Type B pancreatic cell (in vitro differentiated cells): Measurements from ENCODE around the gene VPS33A. TPM values are rescaled to one million over a fixed set of nuclear protein-coding genes. Genes with fewer than 3 reads are reported as not detected.
"Not testable (repeated sequence)": the region's sequence is repeated elsewhere in the genome, so short reads cannot be mapped to it uniquely, and the experiment has no call there.

Experiments used
- DNase-seq: peaks from one replicate; pipeline ENCODE4 v3.0.0; 2021; ENCODE audit warnings: mixed read lengths; ENCODE audit not compliant: unreplicated experiment; ENCODE audit errors: extremely low spot score
- H3K27ac Mint-ChIP-seq: 2 replicates; pipeline ENCODE4 v1.8.0; 2021; ENCODE audit warnings: mild to moderate bottlenecking, mixed read lengths
- H3K27me3 Mint-ChIP-seq: 2 replicates; pipeline ENCODE4 v1.8.0; 2021; ENCODE audit warnings: mixed read lengths
- H3K36me3 Mint-ChIP-seq: 2 replicates; pipeline ENCODE4 v1.8.0; 2021; ENCODE audit warnings: mixed read lengths
- H3K4me1 Mint-ChIP-seq: one replicate; pipeline ENCODE4 v1.8.0; 2021; ENCODE audit warnings: mixed read lengths; ENCODE audit not compliant: unreplicated experiment
- H3K4me3 Mint-ChIP-seq: 2 replicates; pipeline ENCODE4 v1.8.0; 2021; ENCODE audit warnings: mild to moderate bottlenecking, mixed read lengths
- H3K9me3 Mint-ChIP-seq: 2 replicates; pipeline ENCODE4 v1.8.0; 2021; ENCODE audit warnings: mixed read lengths
- total RNA-seq: library from RNA; stranded (reverse); gene quantifications from 2 replicates; pipeline ENCODE4 v1.2.1, GENCODE V29; 2021; ENCODE audit warnings: low replicate concordance
- TF ChIP-seq, protein P1 (sequence below): fragments of 200-600 bp; sonication (generic); conservative IDR thresholded peaks from 2 replicates; pipeline ENCODE4 v1.5.0; 2021; ENCODE audit warnings: antibody characterized with exemption, mild to moderate bottlenecking

Gene VPS33A
- total RNA-seq, 1 donor from 2014 or later, result 33.0 TPM

GRCh38 chr12:122276242-122276641 lies 9.9 kb upstream of the VPS33A start:
- Mint-ChIP-seq H3K36me3 (peaks cover 12% of the 10 kb centered on the region), H3K27ac (no peak overlapping the region), H3K9me3 (no peaks in the 10 kb centered on the region), H3K4me3 (no peak overlapping the region), H3K4me1 (no peaks in the 10 kb centered on the region), H3K27me3 (no peaks in the 10 kb centered on the region)
- TF ChIP-seq, protein P1, sequence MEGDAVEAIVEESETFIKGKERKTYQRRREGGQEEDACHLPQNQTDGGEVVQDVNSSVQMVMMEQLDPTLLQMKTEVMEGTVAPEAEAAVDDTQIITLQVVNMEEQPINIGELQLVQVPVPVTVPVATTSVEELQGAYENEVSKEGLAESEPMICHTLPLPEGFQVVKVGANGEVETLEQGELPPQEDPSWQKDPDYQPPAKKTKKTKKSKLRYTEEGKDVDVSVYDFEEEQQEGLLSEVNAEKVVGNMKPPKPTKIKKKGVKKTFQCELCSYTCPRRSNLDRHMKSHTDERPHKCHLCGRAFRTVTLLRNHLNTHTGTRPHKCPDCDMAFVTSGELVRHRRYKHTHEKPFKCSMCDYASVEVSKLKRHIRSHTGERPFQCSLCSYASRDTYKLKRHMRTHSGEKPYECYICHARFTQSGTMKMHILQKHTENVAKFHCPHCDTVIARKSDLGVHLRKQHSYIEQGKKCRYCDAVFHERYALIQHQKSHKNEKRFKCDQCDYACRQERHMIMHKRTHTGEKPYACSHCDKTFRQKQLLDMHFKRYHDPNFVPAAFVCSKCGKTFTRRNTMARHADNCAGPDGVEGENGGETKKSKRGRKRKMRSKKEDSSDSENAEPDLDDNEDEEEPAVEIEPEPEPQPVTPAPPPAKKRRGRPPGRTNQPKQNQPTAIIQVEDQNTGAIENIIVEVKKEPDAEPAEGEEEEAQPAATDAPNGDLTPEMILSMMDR, result no peak
- no peak for DNase-seq

- no peak for DNase-seq
- H3K27ac Mint-ChIP-seq, result no peak overlapping the region
- TF ChIP-seq, protein P1, result no peak
- H3K27me3 Mint-ChIP-seq, result no peaks in the 10 kb centered on the region
- H3K4me3 Mint-ChIP-seq, result no peak overlapping the region
- H3K36me3 Mint-ChIP-seq, result peaks cover 12% of the 10 kb centered on the region
- no peaks in the 10 kb centered on the region for H3K4me1 Mint-ChIP-seq
- H3K9me3 Mint-ChIP-seq, result no peaks in the 10 kb centered on the region
Observed at GRCh38 chr12:122275459-122275858, 9.2 kb upstream of the VPS33A start.

- Mint-ChIP-seq H3K27me3 (peaks cover 8% of the 10 kb centered on the region), H3K9me3 (no peaks in the 10 kb centered on the region), H3K36me3 (no peaks in the 10 kb centered on the region), H3K4me3 (peak overlapping the region; percentile 97), H3K4me1 (peaks cover 8% of the 10 kb centered on the region), H3K27ac (peak overlapping the region; percentile 98)
- TF ChIP-seq, protein P1, result no peak
- no peak for DNase-seq
Observed at GRCh38 chr12:122265886-122266229, 436 bp downstream of the VPS33A start.

- Mint-ChIP-seq H3K4me1 (peaks cover 8% of the 10 kb centered on the region), H3K36me3 (no peaks in the 10 kb centered on the region), H3K27ac (peak overlapping the region; percentile 98), H3K27me3 (peaks cover 8% of the 10 kb centered on the region), H3K4me3 (peak overlapping the region; percentile 97), H3K9me3 (no peaks in the 10 kb centered on the region)
- TF ChIP-seq, protein P1, result no peak
- no peak for DNase-seq
Observed at GRCh38 chr12:122265476-122265875, 818 bp downstream of the VPS33A start.

- not testable (repeated sequence) for H3K36me3 Mint-ChIP-seq, H3K4me1 Mint-ChIP-seq, H3K9me3 Mint-ChIP-seq, DNase-seq, H3K27me3 Mint-ChIP-seq, H3K4me3 Mint-ChIP-seq, H3K27ac Mint-ChIP-seq
Observed at GRCh38 chr12:122260735-122261134, 5.6 kb downstream of the VPS33A start.

DNA sequence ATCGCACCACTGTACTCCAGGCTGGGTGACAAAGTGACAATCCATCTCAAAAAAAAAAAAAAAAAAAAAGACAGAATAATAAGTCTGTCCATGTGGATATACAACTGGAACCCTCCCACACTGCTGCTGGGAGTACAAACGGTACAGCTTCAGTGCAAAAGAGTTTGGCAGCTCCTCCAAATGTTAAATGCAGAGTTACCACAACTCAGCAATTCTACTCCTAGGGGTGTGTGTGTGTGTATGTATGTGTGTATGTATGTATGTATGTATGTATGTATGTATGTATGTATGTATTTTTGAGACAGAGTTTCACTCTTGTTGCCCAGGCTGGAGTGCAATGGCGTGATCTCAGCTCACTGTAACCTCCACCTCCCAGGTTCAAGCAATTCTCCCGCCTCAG lies 7.4 kb downstream of the VPS33A start:
- not testable (repeated sequence) for H3K4me1 Mint-ChIP-seq, H3K9me3 Mint-ChIP-seq, DNase-seq, H3K27ac Mint-ChIP-seq, H3K4me3 Mint-ChIP-seq, H3K27me3 Mint-ChIP-seq
- H3K36me3 Mint-ChIP-seq, result peaks cover 10% of the 10 kb centered on the region

DNA sequence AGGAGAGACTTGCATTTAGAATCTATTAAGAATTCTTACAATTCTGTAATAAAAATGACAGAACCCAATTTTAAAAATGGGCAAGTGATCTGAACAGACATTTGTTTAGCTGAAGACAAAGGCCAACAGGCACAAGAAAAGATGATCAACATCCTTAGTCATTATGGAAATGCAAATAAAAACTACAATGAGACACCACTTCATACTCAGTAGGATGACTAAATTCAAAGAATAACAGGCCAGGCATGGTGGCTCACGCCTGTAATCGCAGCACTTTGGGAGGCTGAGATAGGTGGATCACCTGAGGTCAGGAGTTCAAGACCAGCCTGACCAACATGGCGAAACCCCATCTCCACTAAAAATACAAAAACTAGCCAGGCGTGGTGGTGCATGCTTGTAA lies 7.8 kb downstream of the VPS33A start:
- DNase-seq, H3K27ac Mint-ChIP-seq, H3K9me3 Mint-ChIP-seq, H3K27me3 Mint-ChIP-seq, H3K4me3 Mint-ChIP-seq, H3K4me1 Mint-ChIP-seq: not testable (repeated sequence)
- peaks cover 10% of the 10 kb centered on the region for H3K36me3 Mint-ChIP-seq
